ENCODE measurements around the gene FGFRL1.

Gene FGFRL1

DNA sequence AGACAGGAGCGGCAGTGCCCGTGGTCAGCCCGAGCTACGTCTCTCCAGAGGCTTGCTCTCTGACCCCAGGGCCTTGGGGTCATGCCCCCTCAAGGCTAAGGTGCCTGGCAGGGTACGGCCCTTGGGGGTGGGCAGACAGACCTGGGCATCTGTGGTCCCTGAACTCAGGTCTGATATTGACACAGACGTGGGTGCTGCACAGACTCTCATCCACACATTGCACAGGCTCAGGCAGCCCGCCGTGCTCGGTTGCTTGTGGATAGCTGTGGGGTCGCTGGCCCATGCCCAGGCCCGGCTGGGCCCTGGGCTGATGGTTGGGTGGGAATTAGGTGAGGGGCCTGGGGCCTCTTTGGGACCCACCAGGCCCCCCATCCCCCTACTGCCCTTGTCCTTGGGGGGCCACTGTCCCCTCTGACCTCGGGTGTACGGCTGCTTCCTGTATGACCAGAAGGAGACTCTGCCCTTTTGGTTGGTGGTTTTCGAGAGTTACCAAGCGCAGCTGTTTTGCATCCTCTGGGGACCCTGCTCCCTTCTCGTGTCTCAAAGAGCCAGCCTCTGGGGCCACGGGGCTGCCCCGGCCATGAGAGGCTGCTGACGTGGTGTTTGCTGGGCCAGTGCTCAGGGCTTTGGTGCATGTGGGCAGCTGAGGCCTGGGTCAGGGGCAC, 10.1 kb downstream of the FGFRL1 start:
- no peak for DNase-seq (ENCODE audit: low read depth in 2 of 2, low spot score in 1 of 2)

DNA sequence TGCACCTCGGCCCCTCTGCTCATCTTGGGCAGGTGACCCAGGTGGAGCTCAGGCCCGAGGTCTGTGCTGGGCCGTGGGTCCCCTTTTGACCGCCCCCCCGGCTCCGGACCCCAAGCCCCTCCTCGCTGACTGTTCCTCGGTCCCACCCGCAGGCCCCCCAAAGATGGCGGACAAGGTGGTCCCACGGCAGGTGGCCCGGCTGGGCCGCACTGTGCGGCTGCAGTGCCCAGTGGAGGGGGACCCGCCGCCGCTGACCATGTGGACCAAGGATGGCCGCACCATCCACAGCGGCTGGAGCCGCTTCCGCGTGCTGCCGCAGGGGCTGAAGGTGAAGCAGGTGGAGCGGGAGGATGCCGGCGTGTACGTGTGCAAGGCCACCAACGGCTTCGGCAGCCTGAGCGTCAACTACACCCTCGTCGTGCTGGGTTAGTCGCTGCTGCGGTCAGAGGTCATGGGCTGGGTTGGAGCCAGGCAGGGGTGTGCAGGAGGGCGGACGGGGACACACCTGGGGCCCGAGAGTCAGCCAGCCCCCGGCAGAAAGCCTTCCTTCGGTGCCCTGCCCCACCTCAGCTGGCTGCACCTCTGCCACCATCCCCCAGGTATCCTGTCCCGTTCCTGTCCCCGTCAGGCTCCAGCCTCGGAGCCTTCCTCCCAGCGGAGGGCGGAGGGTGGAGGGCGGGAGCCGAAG, 10.8 kb downstream of the FGFRL1 start:
- no peak for DNase-seq (ENCODE audit: low read depth in 2 of 2, low spot score in 1 of 2)

DNA sequence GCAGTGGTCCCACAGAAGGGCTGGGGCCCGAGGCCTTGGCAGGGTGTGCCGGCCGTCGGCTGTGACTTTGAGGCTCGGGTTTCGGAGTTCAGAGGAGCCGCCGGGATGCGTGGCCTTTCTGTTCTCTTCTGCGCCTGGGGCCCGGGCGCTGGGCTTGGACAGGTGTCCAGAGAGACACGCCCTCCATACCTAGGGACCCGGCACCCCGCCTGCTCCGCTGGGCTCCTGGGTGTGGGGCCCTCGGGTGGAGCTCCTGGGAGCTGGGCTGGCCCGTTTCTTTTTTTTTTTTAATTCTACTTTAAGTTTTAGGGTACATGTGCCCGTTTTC, 11.3 kb downstream of the FGFRL1 start:
- no peak for DNase-seq (ENCODE audit: low read depth in 2 of 2, low spot score in 1 of 2)

DNA sequence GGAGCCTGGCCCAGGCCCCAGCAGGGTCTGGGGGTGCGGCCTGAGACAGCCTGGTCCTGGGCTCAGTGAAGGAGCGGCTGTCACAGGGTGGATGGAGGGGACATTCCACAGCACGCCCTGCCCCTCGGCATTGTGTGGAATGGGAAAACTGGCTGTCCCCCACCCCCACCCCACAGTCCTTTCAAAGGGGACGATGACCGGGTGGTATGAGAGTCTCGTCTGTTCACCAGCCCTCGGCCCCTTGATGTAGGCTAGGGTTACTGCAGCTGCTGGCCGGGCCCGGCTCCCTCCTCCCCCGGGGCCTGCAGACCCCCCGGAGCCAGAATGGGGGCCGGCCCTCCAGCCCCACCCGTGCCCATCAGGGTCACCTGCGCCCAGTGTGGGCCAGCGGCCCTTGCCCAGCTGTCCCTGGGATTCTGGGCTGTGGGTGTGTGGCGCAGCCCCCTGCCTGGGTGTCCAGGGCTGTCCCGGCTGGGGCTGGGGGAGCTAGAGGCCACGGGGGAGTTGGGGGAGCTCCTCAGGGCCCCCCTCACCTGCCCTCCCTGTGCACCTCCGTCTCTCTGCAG, 11.7 kb downstream of the FGFRL1 start:
- DNase-seq (ENCODE audit: low read depth in 2 of 2, low spot score in 1 of 2), result no peak

GRCh38 chr4:1023895-1024740, 12.7 kb downstream of the FGFRL1 start:
- no peak for DNase-seq (ENCODE audit: low read depth in 2 of 2, low spot score in 1 of 2)

DNA sequence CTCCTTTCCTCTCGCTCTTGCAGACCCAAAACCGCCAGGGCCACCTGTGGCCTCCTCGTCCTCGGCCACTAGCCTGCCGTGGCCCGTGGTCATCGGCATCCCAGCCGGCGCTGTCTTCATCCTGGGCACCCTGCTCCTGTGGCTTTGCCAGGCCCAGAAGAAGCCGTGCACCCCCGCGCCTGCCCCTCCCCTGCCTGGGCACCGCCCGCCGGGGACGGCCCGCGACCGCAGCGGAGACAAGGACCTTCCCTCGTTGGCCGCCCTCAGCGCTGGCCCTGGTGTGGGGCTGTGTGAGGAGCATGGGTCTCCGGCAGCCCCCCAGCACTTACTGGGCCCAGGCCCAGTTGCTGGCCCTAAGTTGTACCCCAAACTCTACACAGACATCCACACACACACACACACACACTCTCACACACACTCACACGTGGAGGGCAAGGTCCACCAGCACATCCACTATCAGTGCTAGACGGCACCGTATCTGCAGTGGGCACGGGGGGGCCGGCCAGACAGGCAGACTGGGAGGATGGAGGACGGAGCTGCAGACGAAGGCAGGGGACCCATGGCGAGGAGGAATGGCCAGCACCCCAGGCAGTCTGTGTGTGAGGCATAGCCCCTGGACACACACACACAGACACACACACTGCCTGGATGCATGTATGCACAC, 13.6 kb downstream of the FGFRL1 start:
- no peak for DNase-seq (ENCODE audit: low read depth in 2 of 2, low spot score in 1 of 2)

DNA sequence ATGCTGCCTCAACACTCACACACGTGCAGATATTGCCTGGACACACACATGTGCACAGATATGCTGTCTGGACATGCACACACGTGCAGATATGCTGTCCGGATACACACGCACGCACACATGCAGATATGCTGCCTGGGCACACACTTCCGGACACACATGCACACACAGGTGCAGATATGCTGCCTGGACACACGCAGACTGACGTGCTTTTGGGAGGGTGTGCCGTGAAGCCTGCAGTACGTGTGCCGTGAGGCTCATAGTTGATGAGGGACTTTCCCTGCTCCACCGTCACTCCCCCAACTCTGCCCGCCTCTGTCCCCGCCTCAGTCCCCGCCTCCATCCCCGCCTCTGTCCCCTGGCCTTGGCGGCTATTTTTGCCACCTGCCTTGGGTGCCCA, 14.7 kb downstream of the FGFRL1 start:
- no peak for DNase-seq (ENCODE audit: low read depth in 2 of 2, low spot score in 1 of 2)

- DNase-seq (ENCODE audit: low read depth in 2 of 2, low spot score in 1 of 2), result no peak
Observed at GRCh38 chr4:1027219-1027914, 15.9 kb downstream of the FGFRL1 start.

DNA sequence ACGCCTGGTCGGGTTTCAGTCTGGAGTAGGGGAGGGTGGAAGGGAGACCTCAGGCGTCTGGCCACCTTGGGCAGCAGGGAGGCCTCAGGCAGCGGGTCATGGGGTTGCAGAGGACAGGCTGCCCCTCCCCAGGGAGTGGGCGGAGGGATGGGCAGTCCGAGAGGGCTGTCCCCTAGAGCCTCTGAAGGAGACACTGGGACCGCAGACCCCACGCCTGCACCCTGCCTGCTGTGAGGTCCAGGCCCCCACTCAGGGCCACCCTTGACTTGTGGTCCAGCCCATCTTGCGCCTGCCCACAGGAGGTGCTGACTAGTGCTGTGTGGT, 16.5 kb downstream of the FGFRL1 start:
- DNase-seq (ENCODE audit: low read depth in 2 of 2, low spot score in 1 of 2), result no peak

DNA sequence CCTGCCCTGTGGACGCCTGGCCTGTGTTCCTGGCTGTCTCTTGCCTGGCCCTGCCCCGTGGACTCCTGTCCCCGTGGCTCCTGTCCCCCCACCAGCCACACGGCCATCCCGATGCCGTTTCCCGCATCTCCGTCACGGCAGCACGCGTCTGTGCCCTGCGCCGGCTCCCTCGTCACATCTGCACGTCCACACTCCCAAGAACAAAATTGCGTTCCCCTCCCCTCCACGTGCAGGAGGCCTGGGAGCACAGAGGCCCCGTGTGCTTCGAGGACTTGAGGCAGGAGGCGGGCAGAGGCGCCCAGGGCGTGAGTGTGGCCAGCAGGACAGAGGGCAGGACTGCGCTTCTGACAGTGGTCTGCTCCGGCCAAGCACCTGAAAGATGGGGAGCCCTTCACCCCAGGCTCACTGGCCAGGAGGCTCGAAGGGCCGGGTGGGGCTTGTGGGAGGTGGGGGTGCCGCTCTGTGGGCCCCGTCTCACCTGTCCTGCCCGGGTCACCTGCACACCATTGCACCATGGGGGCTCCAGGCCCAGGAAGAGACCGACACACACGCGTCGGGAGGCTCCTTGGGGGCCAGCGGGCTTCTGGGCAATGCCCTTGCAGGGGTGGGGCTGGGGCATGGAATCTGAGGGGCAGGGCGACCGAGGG, 17.3 kb downstream of the FGFRL1 start:
- DNase-seq (ENCODE audit: low read depth in 2 of 2, low spot score in 1 of 2), result no peak

GRCh38 chr4:1029529-1029928, 18.1 kb downstream of the FGFRL1 start:
- DNase-seq (ENCODE audit: low read depth in 2 of 2, low spot score in 1 of 2), result no peak

GRCh38 chr4:1030031-1030430, 18.6 kb downstream of the FGFRL1 start:
- no peak for DNase-seq (ENCODE audit: low read depth in 2 of 2, low spot score in 1 of 2)

GRCh38 chr4:1030559-1030958, 19.1 kb downstream of the FGFRL1 start:
- no peak for DNase-seq (ENCODE audit: low read depth in 2 of 2, low spot score in 1 of 2)

- DNase-seq (ENCODE audit: low read depth in 2 of 2, low spot score in 1 of 2), result no peak
Observed at GRCh38 chr4:1031346-1031745, 19.9 kb downstream of the FGFRL1 start.

GRCh38 chr4:1031956-1032795, 20.8 kb downstream of the FGFRL1 start:
- no peak for DNase-seq (ENCODE audit: low read depth in 2 of 2, low spot score in 1 of 2)

DNA sequence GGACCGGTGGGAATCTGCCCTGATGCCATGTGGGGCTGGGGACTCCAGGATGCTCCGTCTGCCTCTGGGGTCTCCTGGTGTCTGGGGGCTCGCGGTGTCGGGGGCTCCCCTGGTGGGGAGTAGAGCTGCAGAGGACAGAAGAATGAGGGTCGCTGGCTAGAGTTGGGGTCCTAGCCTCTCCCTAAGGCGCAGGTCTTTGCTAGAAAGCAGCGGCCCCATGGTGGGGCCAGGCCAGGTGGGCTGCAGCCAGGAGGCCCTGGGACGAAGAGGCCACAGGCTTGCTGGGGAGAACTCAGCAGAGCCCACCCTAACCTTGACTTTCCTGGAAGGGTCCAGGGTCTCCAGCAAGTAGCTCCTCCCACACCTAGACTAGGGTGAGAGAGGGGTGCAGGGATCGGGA, 21.4 kb downstream of the FGFRL1 start:
- no peak for DNase-seq (ENCODE audit: low read depth in 2 of 2, low spot score in 1 of 2)

- DNase-seq (ENCODE audit: low read depth in 2 of 2, low spot score in 1 of 2), result no peak
Observed at GRCh38 chr4:1033840-1034551, 22.6 kb downstream of the FGFRL1 start.

DNA sequence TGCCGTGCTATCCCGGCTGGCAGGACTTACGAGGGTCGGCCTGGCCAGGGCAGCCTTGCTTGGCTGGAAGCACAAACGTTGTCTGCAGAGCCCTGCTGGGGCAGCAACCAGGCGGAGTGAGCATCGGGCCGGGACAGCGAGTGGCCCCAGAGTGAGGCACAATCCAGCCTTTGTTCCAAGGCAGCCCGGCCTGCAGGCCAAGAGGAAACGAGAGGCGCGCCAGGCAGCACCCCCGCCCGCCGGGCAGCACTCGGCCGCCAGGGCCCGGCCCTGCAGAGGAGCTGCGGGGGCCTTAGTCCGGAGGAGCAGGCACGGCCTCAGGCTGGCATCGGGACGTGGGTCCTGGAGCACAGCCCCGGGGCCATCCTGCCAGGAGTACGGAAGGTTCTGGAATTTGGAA, 24.1 kb downstream of the FGFRL1 start:
- DNase-seq (ENCODE audit: low read depth in 2 of 2, low spot score in 1 of 2), result no peak

DNA sequence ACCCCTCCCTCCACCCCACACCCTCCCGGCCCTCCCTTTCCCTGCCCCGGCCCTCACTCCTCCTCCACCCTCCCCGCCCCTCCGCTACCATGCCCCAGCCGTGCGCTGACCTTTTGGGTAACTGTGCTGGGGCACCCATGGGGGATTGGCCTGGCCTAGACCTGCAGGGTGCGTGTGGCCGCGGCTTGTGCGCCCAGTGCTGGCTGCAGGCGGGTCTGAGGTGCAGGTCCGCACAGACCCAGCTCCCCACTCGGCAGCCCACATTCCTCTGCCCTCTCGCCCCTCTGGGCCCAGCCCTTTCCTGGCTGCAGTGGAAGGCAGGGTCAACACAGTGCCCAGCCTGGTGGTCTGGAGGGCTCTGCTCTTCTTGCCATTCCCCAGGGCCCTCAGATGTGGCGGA, 24.7 kb downstream of the FGFRL1 start:
- no peak for DNase-seq (ENCODE audit: low read depth in 2 of 2, low spot score in 1 of 2)

All from stimulated activated CD8-positive, alpha-beta memory T cell treated with anti-CD3 and anti-CD28 coated beads, Interleukin-4, amount 100 ng/mL, for 1 hour (primary cell).